BLaER1 treated with 17β-estradiol and CSF1 and Interleukin-3, amounts not matched to agents 10 nM and 100 nM (cell line): ENCODE data around the gene NDUFS1.

ENCODE experiments used
- H3K27ac ChIP-seq, 11 experiments: shearing (Covaris generic); formaldehyde crosslinking; 2 replicates each; pipeline ENCODE4 v1.8.1; 2022
- H3K27me3 ChIP-seq, 11 experiments: shearing (Covaris generic); formaldehyde crosslinking; 2 replicates each; pipeline ENCODE4 v1.8.1; 2022
- H3K36me3 ChIP-seq, 11 experiments: shearing (Covaris generic); formaldehyde crosslinking; 2 replicates each; pipeline ENCODE4 v1.8.1; 2022
- H3K4me1 ChIP-seq, 10 experiments: shearing (Covaris generic); formaldehyde crosslinking; 2 replicates each; pipeline ENCODE4 v1.8.1; 2022
- H3K4me2 ChIP-seq, 11 experiments: shearing (Covaris generic); formaldehyde crosslinking; 2 replicates each; pipeline ENCODE4 v1.8.1; 2022
- H3K4me3 ChIP-seq, 10 experiments: shearing (Covaris generic); formaldehyde crosslinking; 2 replicates each; pipeline ENCODE4 v1.8.1; 2022
- H3K9ac ChIP-seq, 11 experiments: shearing (Covaris generic); formaldehyde crosslinking; 2 replicates each; pipeline ENCODE4 v1.8.1; 2022
- H3K9me3 ChIP-seq, 11 experiments: shearing (Covaris generic); formaldehyde crosslinking; replicated peaks in 1 of 11; 2 replicates each; pipeline ENCODE4 v1.8.1; 2022
- H4K20me1 ChIP-seq, 11 experiments: shearing (Covaris generic); formaldehyde crosslinking; 2 replicates each; pipeline ENCODE4 v1.8.1; 2022
- Cebpa-rat ChIP-seq, 11 experiments: shearing (Covaris generic); IDR thresholded peaks; 2 replicates each; pipeline ENCODE4 v1.8.1; 2022

NDUFS1 gene

DNA sequence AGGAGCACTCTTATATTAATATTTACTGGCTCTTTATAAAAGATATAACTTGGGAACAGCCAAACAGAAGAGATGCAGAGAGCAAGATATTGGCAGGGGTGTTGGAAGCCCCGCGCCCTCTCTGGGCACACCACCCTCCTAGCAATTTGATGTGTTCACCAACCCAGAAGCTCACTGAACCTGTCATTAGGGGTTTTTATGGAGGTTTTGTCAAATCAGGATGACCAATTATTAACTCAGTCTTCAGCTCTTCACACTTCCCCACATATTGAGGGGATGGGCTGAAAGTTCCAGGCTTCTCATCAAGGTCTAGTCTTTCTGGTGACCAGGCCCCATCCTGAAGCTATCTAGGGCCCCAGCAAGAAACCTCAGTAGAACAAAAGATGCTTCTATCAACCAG lies 62.4 kb downstream of the NDUFS1 start:
- Histone ChIP-seq H4K20me1 (no peaks in the 10 kb centered on the region), H3K9me3 (no peaks in the 10 kb centered on the region), H3K36me3 (peaks cover 0 to 7% (median 0%) of the 10 kb centered on the region in 11 experiments; a peak in 2 of 22 replicates), H3K9ac (peak overlapping the region in 7 of 11 experiments; percentile 6 to 67 (median 50); a peak in 8 of 22 replicates), H3K27me3 (no peaks in the 10 kb centered on the region), H3K27ac (peak overlapping the region in 8 of 11 experiments; percentile 52 to 84 (median 76); a peak in 16 of 22 replicates), H3K4me2 (peak overlapping the region in 10 of 11 experiments; percentile 16 to 79 (median 60); a peak in 18 of 22 replicates), H3K4me3 (no peak overlapping the region), H3K4me1 (peaks cover 15 to 40% (median 29%) of the 10 kb centered on the region in 10 experiments)
- no peak for TF ChIP-seq Cebpa-rat (IDR thresholded peaks at IDR 0.05)

DNA sequence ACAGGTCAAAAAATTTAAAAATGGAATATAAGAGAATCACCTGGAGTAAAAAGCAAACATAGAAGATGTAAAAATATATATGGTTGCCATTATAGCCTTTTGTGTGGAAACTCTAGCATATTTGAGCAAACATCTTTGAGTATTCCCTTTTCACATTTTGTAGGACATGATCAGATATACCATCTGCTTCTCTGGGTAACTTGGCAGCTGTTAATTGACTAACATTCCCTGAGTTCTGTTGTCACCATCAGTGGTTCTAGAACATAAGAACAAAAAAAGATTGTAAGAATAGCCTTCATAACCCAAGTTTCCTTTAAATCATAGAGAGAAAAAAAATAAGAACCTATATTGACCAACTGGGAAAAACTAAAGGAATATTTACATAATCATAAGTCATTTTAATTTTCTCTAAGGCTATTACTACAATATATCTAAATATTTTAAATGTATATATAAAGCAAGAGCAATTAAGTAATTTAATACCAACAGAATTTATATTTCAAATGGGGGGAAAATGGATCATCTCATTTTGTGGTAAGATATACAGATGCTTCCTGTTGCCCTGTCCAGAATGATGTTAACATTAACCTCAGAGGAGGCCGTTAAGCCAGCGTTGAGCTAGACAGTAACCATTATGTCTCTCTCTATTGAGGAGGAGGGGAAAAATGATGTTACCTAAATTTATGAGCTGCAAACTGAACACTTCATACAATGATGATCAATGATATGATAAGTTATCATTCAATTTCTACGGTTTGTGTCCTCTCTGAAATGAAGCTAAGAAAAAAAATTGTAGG lies 63.5 kb downstream of the NDUFS1 start:
- Histone ChIP-seq H3K4me2 (peak overlapping the region; percentile 16 to 79 (median 59); a peak in 21 of 22 replicates), H3K4me1 (peaks cover 15 to 40% (median 29%) of the 10 kb centered on the region in 10 experiments), H3K9ac (peak overlapping the region in 8 of 11 experiments; percentile 9 to 67 (median 48); a peak in 13 of 22 replicates), H3K4me3 (no peak overlapping the region), H3K9me3 (no peaks in the 10 kb centered on the region), H3K36me3 (peaks cover 3 to 8% (median 5%) of the 10 kb centered on the region in 11 experiments; a peak in 13 of 22 replicates), H4K20me1 (no peaks in the 10 kb centered on the region), H3K27me3 (no peaks in the 10 kb centered on the region), H3K27ac (peak overlapping the region in 8 of 11 experiments; percentile 68 to 84 (median 76); a peak in 17 of 22 replicates)
- TF ChIP-seq Cebpa-rat (IDR thresholded peaks at IDR 0.05), result no peak

DNA sequence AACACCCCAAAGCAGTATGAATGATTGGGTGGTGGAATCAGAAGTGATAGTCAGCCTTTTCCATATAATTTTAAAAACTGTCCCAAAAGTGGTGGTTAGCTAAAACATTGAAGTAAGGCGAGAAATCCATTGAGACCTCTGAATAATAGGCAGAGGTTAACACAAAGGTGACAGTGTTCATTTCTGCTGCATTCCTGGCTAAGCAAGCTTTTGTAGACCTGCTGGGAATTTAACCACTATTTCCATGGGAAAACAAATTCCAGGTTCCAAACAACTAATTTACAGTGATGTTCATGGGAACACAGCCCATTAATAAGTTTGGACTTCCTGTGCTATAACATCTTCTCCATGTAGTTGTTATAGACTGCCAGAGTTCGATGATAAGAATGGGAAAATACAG lies 66.9 kb downstream of the NDUFS1 start:
- Histone ChIP-seq H4K20me1 (no peaks in the 10 kb centered on the region), H3K27me3 (no peaks in the 10 kb centered on the region), H3K4me3 (no peak overlapping the region), H3K9me3 (no peaks in the 10 kb centered on the region), H3K27ac (no peak overlapping the region; a peak in 1 of 22 replicates), H3K36me3 (peaks cover 7 to 20% (median 17%) of the 10 kb centered on the region in 11 experiments; a peak in 16 of 22 replicates), H3K4me1 (peaks cover 23 to 44% (median 37%) of the 10 kb centered on the region in 10 experiments), H3K4me2 (no peak overlapping the region), H3K9ac (no peak overlapping the region)
- no peak for TF ChIP-seq Cebpa-rat (IDR thresholded peaks at IDR 0.05)

DNA sequence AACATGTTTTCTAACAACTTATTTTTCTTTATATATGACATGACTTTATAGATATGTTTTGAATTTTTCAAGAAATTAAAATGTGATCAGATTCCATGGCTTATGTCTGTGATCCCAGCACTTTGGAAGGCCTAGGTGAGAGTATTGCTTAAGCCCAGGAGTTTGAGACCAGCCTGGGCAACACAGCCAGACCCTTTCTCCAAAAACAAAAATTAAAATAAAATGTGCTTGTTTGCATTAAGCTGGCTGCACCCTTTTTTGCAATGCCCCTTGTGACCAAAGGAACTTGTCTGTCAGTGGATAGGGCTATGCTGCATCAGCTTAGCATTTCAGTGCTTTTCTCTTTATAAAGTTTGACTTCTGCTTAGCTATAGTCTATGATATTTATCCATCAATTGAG lies 71.0 kb downstream of the NDUFS1 start:
- 0 out of 20 replicates have a peak overlapping the region, but pooled peaks of 1 of the 10 experiments have one; percentile 81 for H3K4me3 ChIP-seq
- H3K4me1 ChIP-seq, result peaks cover 11 to 33% (median 22%) of the 10 kb centered on the region in 10 experiments
- peak overlapping the region; percentile 50 to 98 (median 94); a peak in 16 of 22 replicates for H3K4me2 ChIP-seq
- no peaks in the 10 kb centered on the region for H3K9me3 ChIP-seq
- H3K9ac ChIP-seq, result no peak overlapping the region; a peak in 2 of 22 replicates
- no peaks in the 10 kb centered on the region for H3K27me3 ChIP-seq
- peak overlapping the region in 5 of 11 experiments; percentile 5 to 96 (median 36); a peak in 3 of 22 replicates for H3K27ac ChIP-seq
- H4K20me1 ChIP-seq, result peaks cover 0 to 7% (median 0%) of the 10 kb centered on the region in 11 experiments; a peak in 6 of 22 replicates
- no peak for TF ChIP-seq Cebpa-rat (IDR thresholded peaks at IDR 0.05)
- H3K36me3 ChIP-seq, result peaks cover 2 to 20% (median 15%) of the 10 kb centered on the region in 11 experiments; a peak in 16 of 22 replicates

DNA sequence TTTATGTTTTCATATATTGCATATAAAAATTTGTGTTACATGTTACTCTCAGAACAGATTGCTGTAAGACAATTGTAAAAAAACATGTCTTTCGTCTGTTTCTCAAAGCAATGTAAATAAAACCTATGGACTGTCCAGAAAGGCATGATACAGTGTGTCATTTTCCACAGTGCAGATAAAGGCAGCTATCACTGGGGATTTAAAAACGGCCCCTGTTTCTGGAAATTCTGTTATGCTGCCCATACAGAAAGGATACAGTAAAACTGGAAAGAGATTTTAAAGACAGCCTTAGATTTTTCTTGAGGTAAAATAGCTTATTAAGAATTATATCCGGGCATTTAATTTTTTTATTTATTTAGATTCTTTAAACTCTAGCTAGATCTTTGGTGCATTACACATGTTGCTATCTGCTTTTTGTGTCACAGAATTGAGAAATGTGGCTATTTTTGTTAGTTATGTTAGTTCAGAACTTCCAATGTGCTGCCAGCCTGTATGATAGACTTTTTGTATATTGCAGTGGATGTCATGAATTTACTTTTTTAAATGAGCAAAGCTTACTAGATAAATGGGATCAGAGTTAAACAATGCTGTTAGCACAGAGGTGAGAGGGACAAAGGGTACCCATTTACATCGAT lies 72.4 kb downstream of the NDUFS1 start:
- Histone ChIP-seq H3K4me2 (peak overlapping the region; percentile 75 to 98 (median 94)), H3K9me3 (no peaks in the 10 kb centered on the region), H3K27me3 (no peaks in the 10 kb centered on the region), H3K4me3 (peak overlapping the region; percentile 69 to 87 (median 78)), H3K27ac (peak overlapping the region; percentile 95 to 100 (median 98)), H3K4me1 (peaks cover 12 to 35% (median 28%) of the 10 kb centered on the region in 10 experiments), H3K36me3 (peaks cover 0 to 19% (median 15%) of the 10 kb centered on the region in 11 experiments; a peak in 16 of 22 replicates), H3K9ac (peak overlapping the region; percentile 95 to 100 (median 100)), H4K20me1 (peaks cover 0 to 19% (median 9%) of the 10 kb centered on the region in 11 experiments; a peak in 10 of 22 replicates)
- TF ChIP-seq Cebpa-rat (IDR thresholded peaks at IDR 0.05), result no peak

DNA sequence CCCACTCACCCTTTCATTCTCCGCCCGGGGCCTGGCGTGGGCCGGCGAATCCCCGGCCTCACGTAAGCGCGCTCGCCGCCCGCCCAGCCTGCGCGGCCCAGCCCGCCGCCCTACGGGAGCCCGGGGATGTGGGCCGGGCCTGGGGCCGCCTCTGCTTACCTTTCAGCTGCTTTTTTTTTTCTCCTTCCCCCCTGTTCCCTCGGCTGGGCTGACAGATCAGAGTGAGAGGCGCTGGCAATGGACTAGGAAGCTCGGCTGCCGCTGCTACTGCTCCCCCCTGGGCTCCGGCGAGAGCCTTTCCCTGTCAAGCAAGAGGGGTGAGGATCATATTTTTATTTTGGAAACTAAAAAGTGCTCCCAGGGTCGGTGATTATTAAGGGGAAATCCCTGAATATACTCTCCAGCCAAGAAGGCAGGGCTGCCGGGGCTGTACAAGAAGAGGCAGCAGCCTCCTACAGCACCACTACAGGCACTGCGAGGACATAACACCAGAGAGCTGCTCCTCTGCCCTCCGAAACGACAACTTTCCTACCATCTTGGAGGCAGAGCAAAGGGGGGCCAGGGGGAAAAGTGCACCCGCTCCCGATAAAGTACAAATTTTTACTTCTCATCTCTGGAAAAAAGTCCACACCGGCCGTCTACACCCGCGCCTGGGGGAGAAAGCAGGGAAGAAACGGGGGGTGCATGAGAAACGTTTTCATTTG lies 73.3 kb downstream of the NDUFS1 start, which contains the start of gene INO80D:
TSS of gene INO80D (minus strand) at position 433 of the 704 bp plus-strand sequence. CDS start 23,158 bp downstream, outside the sequence.
- H3K4me1 ChIP-seq, result peaks cover 12 to 35% (median 31%) of the 10 kb centered on the region in 10 experiments
- H3K27me3 ChIP-seq, result no peaks in the 10 kb centered on the region
- no peaks in the 10 kb centered on the region for H3K9me3 ChIP-seq
- peak within 1 kb of the TSS; percentile 95 to 100 (median 98) for H3K27ac ChIP-seq
- H3K4me3 ChIP-seq, result peak within 1 kb of the TSS; percentile 69 to 87 (median 78)
- H3K4me2 ChIP-seq, result peak within 1 kb of the TSS; percentile 86 to 98 (median 94)
- no peak for TF ChIP-seq Cebpa-rat (IDR thresholded peaks at IDR 0.05)
- peak within 1 kb of the TSS; percentile 95 to 100 (median 100) for H3K9ac ChIP-seq
- H4K20me1 ChIP-seq, result peaks cover 5 to 28% (median 16%) of the 10 kb centered on the region in 11 experiments; a peak in 13 of 22 replicates
- H3K36me3 ChIP-seq, result peaks cover 0 to 19% (median 14%) of the 10 kb centered on the region in 11 experiments; a peak in 16 of 22 replicates

DNA sequence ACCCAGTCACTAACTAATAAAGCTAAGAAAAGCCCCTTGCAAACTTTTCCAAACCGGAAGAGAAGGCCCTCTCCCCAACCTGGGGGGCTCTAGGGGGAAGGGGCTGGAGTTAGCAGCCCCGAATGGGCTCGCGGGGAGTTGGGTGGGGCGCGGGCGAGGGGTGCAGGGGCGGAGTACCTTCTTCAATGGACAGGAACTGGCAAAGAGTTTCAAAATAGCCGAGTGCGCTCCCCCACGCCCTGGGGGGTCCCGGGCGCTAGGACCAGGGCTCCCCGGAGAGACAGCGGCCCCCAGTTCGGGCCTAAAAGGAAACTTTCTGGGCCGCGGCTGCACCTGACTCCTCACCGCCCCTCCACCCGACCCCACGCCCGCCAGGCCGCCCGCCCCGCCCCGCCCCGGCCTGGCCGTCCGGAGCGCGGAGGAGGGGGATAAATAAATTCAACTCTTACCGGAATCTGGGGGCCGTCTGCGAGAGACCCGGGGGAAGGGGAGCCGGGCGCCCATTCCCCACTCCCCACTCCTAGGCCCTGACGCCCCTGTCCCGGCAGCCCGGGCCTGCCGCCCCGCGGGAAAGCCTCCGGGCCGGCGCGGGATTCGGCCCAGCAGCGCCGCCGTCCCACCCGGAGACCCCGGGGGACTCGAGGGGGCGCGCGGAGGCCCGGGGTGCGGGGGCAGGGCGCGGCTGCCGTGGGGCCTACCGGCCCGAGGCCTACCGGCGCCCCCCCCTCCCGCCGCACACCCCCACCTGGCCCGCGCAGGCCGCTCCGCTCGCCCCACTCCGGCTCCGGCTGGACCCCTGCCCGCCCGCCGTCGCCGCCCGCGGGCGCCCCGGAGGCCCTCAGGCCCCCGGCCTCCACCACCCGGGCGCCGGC lies 74.1 kb downstream of the NDUFS1 start:
- H3K4me1 ChIP-seq, result peaks cover 12 to 35% (median 31%) of the 10 kb centered on the region in 10 experiments
- H3K27ac ChIP-seq, result peak overlapping the region; percentile 95 to 100 (median 98)
- H3K9ac ChIP-seq, result peak overlapping the region; percentile 95 to 100 (median 100)
- TF ChIP-seq Cebpa-rat (IDR thresholded peaks at IDR 0.05), result no peak
- H3K4me3 ChIP-seq, result peak overlapping the region; percentile 69 to 87 (median 78)
- peaks cover 0 to 12% (median 6%) of the 10 kb centered on the region in 11 experiments; a peak in 14 of 22 replicates for H3K36me3 ChIP-seq
- peak overlapping the region; percentile 86 to 98 (median 94) for H3K4me2 ChIP-seq
- H3K9me3 ChIP-seq, result no peaks in the 10 kb centered on the region
- H4K20me1 ChIP-seq, result peaks cover 6 to 36% (median 20%) of the 10 kb centered on the region in 11 experiments; a peak in 14 of 22 replicates
- H3K27me3 ChIP-seq, result no peaks in the 10 kb centered on the region
